Hepatocyte (in vitro differentiated cells): ENCODE results near the gene ECHDC3. TPM values are rescaled to one million over a fixed set of nuclear protein-coding genes. Genes with fewer than 3 reads are reported as not detected.

ENCODE experiments used
- DNase-seq: peaks from one replicate; pipeline ENCODE4 v3.0.0-alpha.2; 2016; ENCODE audit warnings: low spot score
- H2AFZ ChIP-seq: fragments of 200-600 bp; sonication (generic); 2 replicates; pipeline ENCODE4 v1.6.0; 2016; ENCODE audit warnings: antibody characterized with exemption, mild to moderate bottlenecking
- H3K27ac ChIP-seq: fragments of 200-600 bp; sonication (generic); 2 replicates; pipeline ENCODE4 v1.5.1; 2016; ENCODE audit warnings: mild to moderate bottlenecking
- H3K27me3 ChIP-seq: fragments of 200-600 bp; sonication (generic); 2 replicates; pipeline ENCODE4 v1.6.1; 2016
- H3K36me3 ChIP-seq: fragments of 200-600 bp; sonication (generic); replicated peaks from 2 replicates; pipeline ENCODE4 v1.5.1; 2016; ENCODE audit warnings: low read depth; ENCODE audit not compliant: insufficient read depth
- H3K4me1 ChIP-seq: fragments of 200-600 bp; sonication (generic); 2 replicates; pipeline ENCODE4 v1.5.1; 2016; ENCODE audit warnings: mild to moderate bottlenecking, moderate library complexity; ENCODE audit not compliant: insufficient read depth
- H3K4me2 ChIP-seq: fragments of 200-600 bp; sonication (generic); 2 replicates; pipeline ENCODE4 v1.6.0; 2016
- H3K4me3 ChIP-seq: fragments of 200-600 bp; sonication (generic); 2 replicates; pipeline ENCODE4 v1.5.1; 2016; ENCODE audit warnings: mild to moderate bottlenecking
- H3K79me2 ChIP-seq: fragments of 200-600 bp; sonication (generic); 2 replicates; pipeline ENCODE4 v1.6.0; 2017; ENCODE audit warnings: mild to moderate bottlenecking
- H3K9me2 ChIP-seq: fragments of 200-600 bp; sonication (generic); replicated peaks from 2 replicates; pipeline ENCODE4 v1.6.0; 2017; ENCODE audit warnings: mild to moderate bottlenecking; ENCODE audit not compliant: insufficient read depth
- H3K9me3 ChIP-seq: fragments of 200-600 bp; sonication (generic); 2 replicates; pipeline ENCODE4 v1.5.1; 2016; ENCODE audit warnings: low read depth, mild to moderate bottlenecking
- H4K20me1 ChIP-seq: fragments of 200-600 bp; sonication (generic); 2 replicates; pipeline ENCODE4 v1.6.0; 2016; ENCODE audit warnings: mild to moderate bottlenecking; ENCODE audit not compliant: insufficient read depth, poor library complexity, severe bottlenecking
- CTCF ChIP-seq: fragments of 200-600 bp; sonication (generic); IDR thresholded peaks from 2 replicates; pipeline ENCODE4 v1.5.1; 2016; ENCODE audit warnings: antibody characterized with exemption, mild to moderate bottlenecking; ENCODE audit not compliant: poor library complexity
- EZH2 ChIP-seq: fragments of 200-600 bp; sonication (generic); IDR thresholded peaks from 2 replicates; pipeline ENCODE4 v1.6.1; 2016; ENCODE audit warnings: antibody characterized with exemption, mild to moderate bottlenecking, borderline replicate concordance
- EZH2phosphoT487 ChIP-seq: fragments of 200-600 bp; sonication (generic); IDR thresholded peaks from one replicate; pipeline ENCODE4 v1.6.1; 2018; ENCODE audit warnings: antibody characterized with exemption, mild to moderate bottlenecking, low read depth, moderate library complexity; ENCODE audit not compliant: unreplicated experiment, severe bottlenecking
- WGBS: methylation state at CpG from one replicate; pipeline ENCODE4 v1.1.6; 2016; ENCODE audit warnings: low lambda C conversion rate; ENCODE audit errors: missing lambda C conversion rate; 5-methylcytosine and 5-hydroxymethylcytosine counted together
- polyA plus RNA-seq: library from polyadenylated mRNA; unstranded; fragments of >200 nt; fragmentation: Nextera tagmentation; extraction: Ambion mirVana; gene quantifications from 2 replicates; pipeline ENCODE4 v1.2.1, GENCODE V29; 2016
- total RNA-seq: library from RNA; depleted of rRNA; stranded (reverse); fragments of >200 nt; gene quantifications from 2 replicates; pipeline ENCODE4 v1.2.3, GENCODE V29; 2014

The ECHDC3 gene
- total and polyA plus RNA-seq, 2 experiments from 2014 or later, result 13.2 to 14.8 TPM

- Histone ChIP-seq H3K27ac (no peak overlapping the region), H2AFZ (no peak overlapping the region), H3K4me3 (no peak overlapping the region), H3K9me3 (no peaks in the 10 kb centered on the region), H3K36me3 (no peaks in the 10 kb centered on the region), H3K79me2 (no peaks in the 10 kb centered on the region), H3K9me2 (no peaks in the 10 kb centered on the region), H4K20me1 (no peaks in the 10 kb centered on the region), H3K4me1 (peaks cover 3% of the 10 kb centered on the region), H3K4me2 (no peak overlapping the region), H3K27me3 (no peaks in the 10 kb centered on the region)
- 72% methylated on average over 13 of the region's 13 CpGs for WGBS
- TF ChIP-seq EZH2, result no peak
- no peak for TF ChIP-seq EZH2phosphoT487
- no peak for TF ChIP-seq CTCF
- DNase-seq, result no peak
Observed at GRCh38 chr10:11719496-11720259, 22.5 kb upstream of the ECHDC3 start.

DNA sequence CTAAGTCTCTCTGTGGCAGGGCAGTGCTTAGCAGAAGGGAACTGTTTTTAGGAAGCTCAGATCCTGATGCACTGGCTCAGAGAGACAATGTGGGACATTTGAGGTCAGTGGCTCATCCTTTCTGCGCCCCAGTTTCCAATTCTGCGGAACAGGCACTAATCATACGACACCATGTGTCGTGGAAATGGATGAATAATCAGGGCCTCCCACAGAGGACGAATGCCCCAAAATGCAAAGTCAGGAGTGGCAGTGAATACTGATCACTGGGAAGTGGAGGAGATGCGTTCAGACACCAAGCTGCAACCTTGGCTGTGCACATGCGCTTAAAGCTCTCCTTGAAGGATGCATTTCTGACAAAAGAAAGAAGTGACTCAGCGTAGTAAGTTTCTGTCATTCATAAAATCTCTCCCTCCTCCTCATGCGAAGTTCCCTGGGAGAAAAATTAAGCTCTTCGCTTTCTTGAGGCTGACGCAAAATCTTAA is 21.9 kb upstream of the ECHDC3 start:
- no peaks in the 10 kb centered on the region for H3K9me3 ChIP-seq
- no peak overlapping the region for H3K27ac ChIP-seq
- WGBS, result 97% methylated on average over 11 of the region's 11 CpGs
- H3K9me2 ChIP-seq, result no peaks in the 10 kb centered on the region
- no peaks in the 10 kb centered on the region for H3K27me3 ChIP-seq
- TF ChIP-seq EZH2 (no peak), CTCF (no peak), EZH2phosphoT487 (no peak)
- H4K20me1 ChIP-seq, result no peaks in the 10 kb centered on the region
- H3K4me2 ChIP-seq, result no peak overlapping the region
- peaks cover 3% of the 10 kb centered on the region for H3K4me1 ChIP-seq
- H3K79me2 ChIP-seq, result no peaks in the 10 kb centered on the region
- no peak overlapping the region for H3K4me3 ChIP-seq
- no peaks in the 10 kb centered on the region for H3K36me3 ChIP-seq
- no peak for DNase-seq
- no peak overlapping the region for H2AFZ ChIP-seq

- no peak overlapping the region for H3K4me3 ChIP-seq
- no peaks in the 10 kb centered on the region for H3K79me2 ChIP-seq
- H3K9me2 ChIP-seq, result no peaks in the 10 kb centered on the region
- no peaks in the 10 kb centered on the region for H3K9me3 ChIP-seq
- H2AFZ ChIP-seq, result no peak overlapping the region
- TF ChIP-seq EZH2 (no peak), CTCF (no peak), EZH2phosphoT487 (no peak)
- WGBS, result 91% methylated on average over 3 of the region's 3 CpGs
- no peak overlapping the region for H3K4me2 ChIP-seq
- no peaks in the 10 kb centered on the region for H4K20me1 ChIP-seq
- DNase-seq, result no peak
- H3K27ac ChIP-seq, result no peak overlapping the region
- H3K27me3 ChIP-seq, result no peaks in the 10 kb centered on the region
- H3K4me1 ChIP-seq, result no peaks in the 10 kb centered on the region
- no peaks in the 10 kb centered on the region for H3K36me3 ChIP-seq
Observed at GRCh38 chr10:11721806-11722205, 20.4 kb upstream of the ECHDC3 start.
